ENCODE results near the gene NOTCH1. TPM values are rescaled to one million over a fixed set of nuclear protein-coding genes. Genes with fewer than 3 reads are reported as not detected.

Gene NOTCH1
- total RNA-seq, 2 donors from 2014 or later, result 23.4 to 24.2 TPM

DNA sequence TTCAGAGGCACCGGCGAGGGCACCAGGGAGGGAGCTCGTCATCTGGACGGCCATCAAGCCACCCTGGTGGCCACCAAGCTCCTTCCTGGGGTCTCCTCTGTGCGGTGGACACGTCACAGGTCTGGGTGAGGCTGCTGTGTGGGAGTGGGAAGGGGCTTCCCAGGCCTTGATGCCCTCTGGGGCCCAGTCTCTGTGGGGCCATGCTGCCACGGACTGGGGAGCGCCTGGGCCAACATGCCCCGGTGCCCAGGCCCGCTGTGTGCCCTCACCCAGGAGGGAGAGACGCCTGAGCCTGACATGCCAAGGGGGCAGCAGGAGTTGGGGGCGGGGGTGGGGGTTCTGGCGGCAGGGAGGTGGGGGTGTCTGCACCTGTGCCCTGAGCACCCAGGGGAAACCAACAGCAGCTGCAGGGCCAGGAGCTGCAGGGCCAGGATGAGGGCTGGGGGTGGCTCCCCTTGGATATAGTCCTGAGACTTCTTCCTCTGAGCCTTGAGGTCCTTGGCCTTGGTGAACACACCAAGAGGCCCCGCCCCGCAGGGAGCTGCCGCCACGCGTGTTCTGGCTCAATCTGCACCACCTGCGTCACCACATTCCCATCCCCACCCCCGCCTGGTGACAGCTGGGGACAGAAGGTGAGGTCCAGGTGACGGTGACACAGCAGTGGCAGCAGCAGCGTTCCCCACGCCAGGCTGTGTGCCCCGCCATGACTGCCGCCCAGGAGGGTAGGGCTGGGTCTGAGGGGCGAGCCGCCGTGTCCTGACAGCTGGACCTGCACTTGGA lies 47.7 kb downstream of the NOTCH1 start:
- H3K9me3 ChIP-seq (ENCODE audit: control insufficient read depth, low read length), result no peaks in the 10 kb centered on the region
- no peak overlapping the region for H3K27ac Mint-ChIP-seq
- H3K4me1 ChIP-seq (ENCODE audit: control insufficient read depth, insufficient read depth, low read length), result no peaks in the 10 kb centered on the region
- no peak overlapping the region for H3K9ac ChIP-seq (ENCODE audit: extremely low read depth, low read length, poor library complexity, severe bottlenecking)
- TF ChIP-seq, protein P1, sequence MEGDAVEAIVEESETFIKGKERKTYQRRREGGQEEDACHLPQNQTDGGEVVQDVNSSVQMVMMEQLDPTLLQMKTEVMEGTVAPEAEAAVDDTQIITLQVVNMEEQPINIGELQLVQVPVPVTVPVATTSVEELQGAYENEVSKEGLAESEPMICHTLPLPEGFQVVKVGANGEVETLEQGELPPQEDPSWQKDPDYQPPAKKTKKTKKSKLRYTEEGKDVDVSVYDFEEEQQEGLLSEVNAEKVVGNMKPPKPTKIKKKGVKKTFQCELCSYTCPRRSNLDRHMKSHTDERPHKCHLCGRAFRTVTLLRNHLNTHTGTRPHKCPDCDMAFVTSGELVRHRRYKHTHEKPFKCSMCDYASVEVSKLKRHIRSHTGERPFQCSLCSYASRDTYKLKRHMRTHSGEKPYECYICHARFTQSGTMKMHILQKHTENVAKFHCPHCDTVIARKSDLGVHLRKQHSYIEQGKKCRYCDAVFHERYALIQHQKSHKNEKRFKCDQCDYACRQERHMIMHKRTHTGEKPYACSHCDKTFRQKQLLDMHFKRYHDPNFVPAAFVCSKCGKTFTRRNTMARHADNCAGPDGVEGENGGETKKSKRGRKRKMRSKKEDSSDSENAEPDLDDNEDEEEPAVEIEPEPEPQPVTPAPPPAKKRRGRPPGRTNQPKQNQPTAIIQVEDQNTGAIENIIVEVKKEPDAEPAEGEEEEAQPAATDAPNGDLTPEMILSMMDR (conservative IDR thresholded peaks at IDR 0.05), result no peak
- no peaks in the 10 kb centered on the region for H3K4me1 Mint-ChIP-seq
- H3K27me3 ChIP-seq (ENCODE audit: control insufficient read depth, insufficient read depth, low read length, poor library complexity, severe bottlenecking), result no peaks in the 10 kb centered on the region
- 95 to 98% methylated on average over 9 to 28 of the region's 28 CpGs for WGBS, 2 experiments (ENCODE audit: insufficient coverage in 1 of 2, insufficient read length in 1 of 2)
- no peak overlapping the region for H3K27ac ChIP-seq (ENCODE audit: low read depth, low read length)
- H3K4me3 ChIP-seq (ENCODE audit: low read length), result no peak overlapping the region
- H3K36me3 Mint-ChIP-seq (ENCODE audit: low read depth), result peaks cover 13% of the 10 kb centered on the region
- DNase-seq, result no peak
- no peaks in the 10 kb centered on the region for H3K27me3 Mint-ChIP-seq (ENCODE audit: insufficient read depth)
- no peaks in the 10 kb centered on the region for H3K9me3 Mint-ChIP-seq
- no peak overlapping the region for H3K4me3 Mint-ChIP-seq
- H3K36me3 ChIP-seq (ENCODE audit: control insufficient read depth, insufficient read depth, low read length), result no peaks in the 10 kb centered on the region

DNA sequence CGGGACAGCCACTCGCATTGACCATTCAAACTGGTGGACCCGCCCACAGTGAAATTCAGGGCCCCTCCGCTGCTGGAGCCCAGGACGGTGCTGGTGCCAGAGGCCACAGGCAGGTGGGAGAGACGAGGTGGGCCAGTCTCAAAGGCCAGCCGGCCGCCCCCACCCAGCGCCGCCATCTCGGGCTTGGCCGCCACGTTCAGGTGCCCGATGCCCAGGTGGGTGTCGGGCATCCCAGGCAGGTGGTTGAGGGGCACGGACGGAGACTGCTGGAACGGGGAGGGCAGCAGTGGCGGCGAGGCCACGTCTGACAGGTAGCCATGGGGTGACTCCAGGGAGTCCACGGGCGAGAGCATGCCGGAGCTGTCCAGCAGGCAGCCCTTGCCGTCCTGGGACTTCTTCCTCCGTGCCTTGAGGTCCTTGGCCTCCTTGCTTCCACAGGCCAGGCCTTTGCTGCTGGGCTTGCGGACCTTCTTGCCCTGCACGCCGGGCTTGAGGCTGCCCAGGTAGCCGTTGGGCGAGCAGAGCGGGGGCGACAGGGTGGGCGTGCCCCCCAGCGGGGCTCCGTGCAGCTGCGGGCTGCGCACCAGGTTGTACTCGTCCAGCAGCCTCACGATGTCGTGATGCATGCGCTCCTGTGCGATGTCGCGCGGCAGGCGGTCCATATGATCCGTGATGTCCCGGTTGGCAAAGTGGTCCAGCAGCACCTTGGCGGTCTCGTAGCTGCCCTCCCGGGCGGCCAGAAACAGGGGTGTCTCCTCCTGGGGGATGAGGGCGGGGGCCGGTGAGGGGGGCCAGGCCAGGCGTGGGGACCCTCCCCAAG lies 48.8 kb downstream of the NOTCH1 start:
- Mint-ChIP-seq H3K4me3 (no peak overlapping the region), H3K36me3 (ENCODE audit: low read depth) (peaks cover 9% of the 10 kb centered on the region), H3K4me1 (no peaks in the 10 kb centered on the region), H3K27ac (no peak overlapping the region), H3K27me3 (ENCODE audit: insufficient read depth) (no peaks in the 10 kb centered on the region), H3K9me3 (no peaks in the 10 kb centered on the region)
- Histone ChIP-seq H3K27me3 (ENCODE audit: control insufficient read depth, insufficient read depth, low read length, poor library complexity, severe bottlenecking) (no peaks in the 10 kb centered on the region), H3K4me1 (ENCODE audit: control insufficient read depth, insufficient read depth, low read length) (no peaks in the 10 kb centered on the region), H3K27ac (ENCODE audit: low read depth, low read length) (no peak overlapping the region), H3K9ac (ENCODE audit: extremely low read depth, low read length, poor library complexity, severe bottlenecking) (no peak overlapping the region), H3K36me3 (ENCODE audit: control insufficient read depth, insufficient read depth, low read length) (no peaks in the 10 kb centered on the region), H3K9me3 (ENCODE audit: control insufficient read depth, low read length) (no peaks in the 10 kb centered on the region), H3K4me3 (ENCODE audit: low read length) (no peak overlapping the region)
- DNase-seq, result no peak
- 94 to 95% methylated on average over 39 to 56 of the region's 56 CpGs for WGBS, 2 experiments (ENCODE audit: insufficient coverage in 1 of 2, insufficient read length in 1 of 2)
- TF ChIP-seq, protein P1 (conservative IDR thresholded peaks at IDR 0.05), result no peak

DNA sequence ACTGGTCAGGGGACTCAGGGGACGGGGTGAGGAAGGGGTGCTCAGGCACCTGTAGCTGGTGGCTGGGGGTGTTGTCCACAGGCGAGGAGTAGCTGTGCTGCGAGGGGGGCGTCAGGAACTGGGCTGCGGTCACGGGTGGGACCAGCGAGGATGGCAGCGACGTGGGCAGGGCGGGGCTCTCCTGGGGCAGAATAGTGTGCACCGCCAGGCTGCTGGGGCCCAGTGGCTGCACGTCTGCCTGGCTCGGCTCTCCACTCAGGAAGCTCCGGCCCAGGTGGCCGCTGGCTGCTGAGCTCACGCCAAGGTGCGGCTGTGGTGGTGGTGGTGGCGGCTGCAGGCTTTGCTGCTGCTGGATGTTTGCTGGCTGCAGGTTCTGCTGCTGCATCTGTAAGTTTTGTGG lies 49.7 kb downstream of the NOTCH1 start:
- H3K27ac Mint-ChIP-seq, result no peak overlapping the region
- no peak overlapping the region for H3K27ac ChIP-seq (ENCODE audit: low read depth, low read length)
- TF ChIP-seq, protein P1 (conservative IDR thresholded peaks at IDR 0.05), result no peak

More for the DNA sequence above, 49.7 kb downstream of the NOTCH1 start:
- WGBS, 2 experiments (ENCODE audit: insufficient coverage in 1 of 2, insufficient read length in 1 of 2), result 92 to 99% methylated on average over 16 to 18 of the region's 18 CpGs
- Histone ChIP-seq H3K9ac (ENCODE audit: extremely low read depth, low read length, poor library complexity, severe bottlenecking) (no peak overlapping the region), H3K9me3 (ENCODE audit: control insufficient read depth, low read length) (no peaks in the 10 kb centered on the region), H3K27me3 (ENCODE audit: control insufficient read depth, insufficient read depth, low read length, poor library complexity, severe bottlenecking) (no peaks in the 10 kb centered on the region), H3K4me3 (ENCODE audit: low read length) (no peak overlapping the region), H3K36me3 (ENCODE audit: control insufficient read depth, insufficient read depth, low read length) (no peaks in the 10 kb centered on the region), H3K4me1 (ENCODE audit: control insufficient read depth, insufficient read depth, low read length) (no peaks in the 10 kb centered on the region)
- no peaks in the 10 kb centered on the region for H3K9me3 Mint-ChIP-seq
- no peaks in the 10 kb centered on the region for H3K27me3 Mint-ChIP-seq (ENCODE audit: insufficient read depth)
- H3K4me1 Mint-ChIP-seq, result no peaks in the 10 kb centered on the region
- no peak for DNase-seq
- no peak overlapping the region for H3K4me3 Mint-ChIP-seq
- H3K36me3 Mint-ChIP-seq (ENCODE audit: low read depth), result peaks cover 8% of the 10 kb centered on the region

All from endodermal cell (in vitro differentiated cells).